ENCODE results near the gene RUFY1. TPM values are rescaled to one million over a fixed set of nuclear protein-coding genes. Genes with fewer than 3 reads are reported as not detected.
A peak's percentile ranks its signal among the peaks of the same experiment; 100 is the strongest.

Gene RUFY1
- total and polyA plus RNA-seq, 2 of the 13 experiments (the other 11 are each of a cell fraction or from before 2014, with no cell fraction given): 19.9 to 31.9 TPM

DNA sequence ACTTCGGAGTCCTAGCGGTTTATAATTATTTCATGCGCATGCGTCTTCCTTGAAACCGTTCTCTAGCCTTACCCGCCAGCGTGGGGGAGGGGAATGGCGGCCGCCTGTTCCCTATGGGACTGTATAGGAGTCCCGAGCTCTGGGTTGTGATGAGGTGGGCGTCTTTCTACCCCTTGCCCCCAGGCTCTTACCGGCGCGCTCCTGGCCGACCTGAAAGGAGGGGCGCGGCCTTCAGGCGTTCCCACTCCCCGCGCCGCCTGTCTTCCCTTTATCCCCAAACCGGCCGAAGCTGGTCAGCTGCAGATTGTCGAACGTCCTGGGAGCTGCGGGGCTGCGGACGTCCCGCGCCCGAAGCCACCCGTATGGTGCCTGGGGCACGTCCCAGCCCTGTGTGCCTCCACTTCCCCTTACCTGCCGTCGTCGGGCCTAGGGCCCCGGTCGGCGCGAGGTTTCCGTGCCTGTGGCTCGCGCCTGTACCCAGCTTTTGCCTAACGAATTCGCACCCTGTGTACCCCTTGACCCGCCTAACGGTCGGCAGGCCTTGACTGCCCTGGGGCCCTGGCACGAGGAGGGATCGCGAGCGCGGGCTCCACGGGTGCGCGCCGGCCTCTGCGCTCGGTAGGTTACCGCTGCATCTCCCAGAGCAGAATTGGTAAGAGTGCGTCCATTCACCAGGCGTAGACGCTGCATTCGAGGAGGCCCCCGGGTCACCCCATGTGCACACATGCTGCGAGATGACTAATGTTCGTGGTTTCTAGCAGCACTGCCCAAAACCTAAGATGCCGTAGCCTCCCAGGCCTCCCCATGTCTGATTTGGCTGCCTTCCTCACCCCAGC is 73.8 kb downstream of the RUFY1 start (continued):
- TF ChIP-seq DPF2 (CRISPR knock-in tag; IDR thresholded peaks at IDR 0.05; ENCODE audit: borderline replicate concordance, low read depth): no peak
- peak; percentile 94; the same call in 1 of the 2 replicates for TF ChIP-seq ZNF33B (CRISPR knock-in tag; IDR thresholded peaks at IDR 0.05)
- TF ChIP-seq ZNF235 (CRISPR knock-in tag; IDR thresholded peaks at IDR 0.05; ENCODE audit: borderline replicate concordance): no peak
- TF ChIP-seq NR2F2 (IDR thresholded peaks at IDR 0.05; ENCODE audit: borderline replicate concordance, low read depth): no peak
- no peak for TF ChIP-seq LRRFIP1 (CRISPR knock-in tag; conservative IDR thresholded peaks at IDR 0.05)
- TF ChIP-seq WIZ (CRISPR knock-in tag; IDR thresholded peaks at IDR 0.05): 0 out of 2 replicates have a peak, but pooled peaks have one; percentile 40
- TF ChIP-seq ZNF557 (CRISPR knock-in tag; IDR thresholded peaks at IDR 0.05): no peak
- TF ChIP-seq, protein P1, sequence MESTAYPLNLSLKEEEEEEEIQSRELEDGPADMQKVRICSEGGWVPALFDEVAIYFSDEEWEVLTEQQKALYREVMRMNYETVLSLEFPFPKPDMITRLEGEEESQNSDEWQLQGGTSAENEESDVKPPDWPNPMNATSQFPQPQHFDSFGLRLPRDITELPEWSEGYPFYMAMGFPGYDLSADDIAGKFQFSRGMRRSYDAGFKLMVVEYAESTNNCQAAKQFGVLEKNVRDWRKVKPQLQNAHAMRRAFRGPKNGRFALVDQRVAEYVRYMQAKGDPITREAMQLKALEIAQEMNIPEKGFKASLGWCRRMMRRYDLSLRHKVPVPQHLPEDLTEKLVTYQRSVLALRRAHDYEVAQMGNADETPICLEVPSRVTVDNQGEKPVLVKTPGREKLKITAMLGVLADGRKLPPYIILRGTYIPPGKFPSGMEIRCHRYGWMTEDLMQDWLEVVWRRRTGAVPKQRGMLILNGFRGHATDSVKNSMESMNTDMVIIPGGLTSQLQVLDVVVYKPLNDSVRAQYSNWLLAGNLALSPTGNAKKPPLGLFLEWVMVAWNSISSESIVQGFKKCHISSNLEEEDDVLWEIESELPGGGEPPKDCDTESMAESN (CRISPR knock-in tag; conservative IDR thresholded peaks at IDR 0.05): no peak; the same call in none of the 2 replicates
- peak; percentile 30; the same call in 1 of the 2 replicates for TF ChIP-seq CHD2 (IDR thresholded peaks at IDR 0.05; ENCODE audit: low read depth, low read length)
- TF ChIP-seq RAD21 (CRISPR knock-in tag; IDR thresholded peaks at IDR 0.05): peak; percentile 9; the same call in 1 of the 2 replicates
- peak; percentile 54; the same call in 1 of the 2 replicates for TF ChIP-seq PLSCR1 (CRISPR knock-in tag; IDR thresholded peaks at IDR 0.05; ENCODE audit: borderline replicate concordance)
- TF ChIP-seq PITX1 (CRISPR knock-in tag; IDR thresholded peaks at IDR 0.05): peak; percentile 35; the same call in 1 of the 2 replicates
- peak; percentile 83 for TF ChIP-seq PRMT3 (CRISPR knock-in tag; IDR thresholded peaks at IDR 0.05; ENCODE audit: borderline replicate concordance, low read depth)
- no peak for TF ChIP-seq MTF2 (CRISPR knock-in tag; IDR thresholded peaks at IDR 0.05; ENCODE audit: borderline replicate concordance)
- no peak for TF ChIP-seq ZSCAN30 (CRISPR knock-in tag; IDR thresholded peaks at IDR 0.05)
- 0 out of 2 replicates have a peak, but pooled peaks have one; percentile 13 for TF ChIP-seq ETV5 (CRISPR knock-in tag; IDR thresholded peaks at IDR 0.05; ENCODE audit: borderline replicate concordance)
- TF ChIP-seq ZNF350 (CRISPR knock-in tag; IDR thresholded peaks at IDR 0.05; ENCODE audit: borderline replicate concordance, low read depth): no peak
- TF ChIP-seq SETDB1 (CRISPR knock-in tag; IDR thresholded peaks at IDR 0.05; ENCODE audit: borderline replicate concordance): no peak
- no peak for TF ChIP-seq KDM4B (CRISPR knock-in tag; IDR thresholded peaks at IDR 0.05)
- TF ChIP-seq ZNF543 (CRISPR knock-in tag; IDR thresholded peaks at IDR 0.05): peak; percentile 86; the same call in 1 of the 2 replicates
- TF ChIP-seq KLF15 (CRISPR knock-in tag; IDR thresholded peaks at IDR 0.05; ENCODE audit: borderline replicate concordance): no peak
- TF ChIP-seq SNAPC5 (CRISPR knock-in tag; IDR thresholded peaks at IDR 0.05; ENCODE audit: borderline replicate concordance): no peak
- TF ChIP-seq HNRNPL (IDR thresholded peaks at IDR 0.05; ENCODE audit: low read depth, low read length): peak; percentile 75; the same call in 1 of the 2 replicates
